ENCODE measurements around the gene PSMD4. TPM values are rescaled to one million over a fixed set of nuclear protein-coding genes. Genes with fewer than 3 reads are reported as not detected.
A peak's percentile ranks its signal among the peaks of the same experiment; 100 is the strongest.

PSMD4 gene
- total RNA-seq, 1 experiment from 2014 or later = 207 TPM

DNA sequence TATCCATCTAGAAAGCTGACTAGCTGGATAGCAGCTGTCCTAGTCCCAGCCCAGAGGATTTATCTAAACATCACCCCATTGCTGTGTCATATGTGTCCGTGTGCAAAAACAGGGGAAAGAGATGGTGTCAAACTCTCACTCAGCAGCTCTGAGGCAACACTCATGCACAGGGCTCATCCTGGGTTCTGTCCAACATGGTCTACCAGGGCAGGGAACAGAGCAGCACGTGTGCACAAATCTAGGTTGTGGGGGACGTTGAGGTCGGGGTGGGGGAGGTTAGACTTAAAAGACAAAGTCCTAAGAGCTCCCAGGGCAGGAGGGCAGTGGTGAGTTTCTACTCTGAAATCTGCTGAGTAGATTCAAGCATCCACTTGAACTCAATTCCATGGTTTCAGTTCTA lies 56.5 kb downstream of the PSMD4 start:
- no peak overlapping the region for H3K9ac ChIP-seq (ENCODE audit: extremely low read depth, insufficient read length, low read length)
- H3K14ac ChIP-seq (ENCODE audit: insufficient read depth, low read length) = no peak overlapping the region
- H3K23me2 ChIP-seq (ENCODE audit: insufficient read length, low read depth, low read length, poor library complexity, severe bottlenecking) = no peaks in the 10 kb centered on the region
- H2BK120ac ChIP-seq (ENCODE audit: low read depth, low read length, poor library complexity, severe bottlenecking) = no peak overlapping the region
- no peak overlapping the region for H2BK15ac ChIP-seq (ENCODE audit: low read depth, low read length)
- H3K23ac ChIP-seq (ENCODE audit: insufficient read length, low read depth, low read length) = no peak overlapping the region
- TF ChIP-seq, protein P1, sequence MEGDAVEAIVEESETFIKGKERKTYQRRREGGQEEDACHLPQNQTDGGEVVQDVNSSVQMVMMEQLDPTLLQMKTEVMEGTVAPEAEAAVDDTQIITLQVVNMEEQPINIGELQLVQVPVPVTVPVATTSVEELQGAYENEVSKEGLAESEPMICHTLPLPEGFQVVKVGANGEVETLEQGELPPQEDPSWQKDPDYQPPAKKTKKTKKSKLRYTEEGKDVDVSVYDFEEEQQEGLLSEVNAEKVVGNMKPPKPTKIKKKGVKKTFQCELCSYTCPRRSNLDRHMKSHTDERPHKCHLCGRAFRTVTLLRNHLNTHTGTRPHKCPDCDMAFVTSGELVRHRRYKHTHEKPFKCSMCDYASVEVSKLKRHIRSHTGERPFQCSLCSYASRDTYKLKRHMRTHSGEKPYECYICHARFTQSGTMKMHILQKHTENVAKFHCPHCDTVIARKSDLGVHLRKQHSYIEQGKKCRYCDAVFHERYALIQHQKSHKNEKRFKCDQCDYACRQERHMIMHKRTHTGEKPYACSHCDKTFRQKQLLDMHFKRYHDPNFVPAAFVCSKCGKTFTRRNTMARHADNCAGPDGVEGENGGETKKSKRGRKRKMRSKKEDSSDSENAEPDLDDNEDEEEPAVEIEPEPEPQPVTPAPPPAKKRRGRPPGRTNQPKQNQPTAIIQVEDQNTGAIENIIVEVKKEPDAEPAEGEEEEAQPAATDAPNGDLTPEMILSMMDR (conservative IDR thresholded peaks at IDR 0.05) = no peak
- no peak overlapping the region for H3T11ph ChIP-seq (ENCODE audit: low read length)
- no peak overlapping the region for H3K4ac ChIP-seq (ENCODE audit: low read depth, low read length)
- H2AFZ ChIP-seq (ENCODE audit: low read length) = no peak overlapping the region
- no peak for DNase-seq
- H3K9me3 Mint-ChIP-seq = no peaks in the 10 kb centered on the region
- H3K56ac ChIP-seq (ENCODE audit: insufficient read length, low read depth, low read length) = no peak overlapping the region
- H3K27ac Mint-ChIP-seq = peak overlapping the region in 1 of 3 experiments; percentile 51; a peak in 1 of 7 replicates
- no peak overlapping the region for H3K4me3 Mint-ChIP-seq
- H3K18ac ChIP-seq (ENCODE audit: insufficient read length, low read depth, low read length) = no peak overlapping the region
- peaks cover 10 to 11% of the 10 kb centered on the region in 2 experiments for H3K4me1 Mint-ChIP-seq
- no peak overlapping the region for H3K4me2 ChIP-seq (ENCODE audit: insufficient read depth, insufficient read length, low read length)
- H3K4me1 ChIP-seq (ENCODE audit: insufficient read depth, low read length) = 0 out of 2 replicates have a peak, but pooled peaks cover 5% of the 10 kb centered on the region
- H2BK5ac ChIP-seq (ENCODE audit: insufficient read length, low read length) = no peak overlapping the region
- H3K79me1 ChIP-seq (ENCODE audit: insufficient read depth, low read depth, low read length, poor library complexity, severe bottlenecking) = no peaks in the 10 kb centered on the region
- no peaks in the 10 kb centered on the region for H3K9me3 ChIP-seq (ENCODE audit: control insufficient read depth, low read depth, low read length)
- H3K27me3 Mint-ChIP-seq (ENCODE audit: low read depth) = no peaks in the 10 kb centered on the region
- H3K36me3 Mint-ChIP-seq (ENCODE audit: insufficient read depth in 1 of 3, low read depth in 3 of 3) = peaks cover 13 to 69% (median 37%) of the 10 kb centered on the region in 3 experiments; a peak in 6 of 7 replicates
- no peak overlapping the region for H4K5ac ChIP-seq (ENCODE audit: insufficient read length, low read depth, low read length)
- no peak overlapping the region for H2BK20ac ChIP-seq (ENCODE audit: low read depth, low read length, poor library complexity, severe bottlenecking)
- WGBS (ENCODE audit: extremely low coverage, insufficient read length, low lambda C conversion rate) = no CpG with 5 or more reads among the region's 4 CpGs
- H3K79me2 ChIP-seq (ENCODE audit: insufficient read depth, low read length) = no peaks in the 10 kb centered on the region
- H4K8ac ChIP-seq (replicated peaks; ENCODE audit: insufficient read length, low read depth, low read length) = no peak overlapping the region
- H3K27ac ChIP-seq (ENCODE audit: insufficient read length, low read depth, low read length) = no peak overlapping the region
- H2AK5ac ChIP-seq (ENCODE audit: insufficient read length, low read length) = no peak overlapping the region
- H2BK12ac ChIP-seq (ENCODE audit: insufficient read length, low read depth, low read length) = no peak overlapping the region
- peaks cover 2% of the 10 kb centered on the region for H4K20me1 ChIP-seq (ENCODE audit: control insufficient read depth, insufficient read depth, insufficient read length)
- no peaks in the 10 kb centered on the region for H3K27me3 ChIP-seq (ENCODE audit: insufficient read depth, low read length)
- no peak overlapping the region for H4K91ac ChIP-seq (ENCODE audit: insufficient read length, low read depth, low read length)

Measured in H9 (cell line).